Suprapubic skin (tissue), 3 donors: ENCODE data around the gene HOXB3.

Experiments used
- POLR2AphosphoS5 ChIP-seq, 3 donors: sonication (generic); formaldehyde crosslinking; IDR thresholded peaks; one replicate each; pipeline ENCODE4 v1.6.1; 2017; ENCODE audit warnings: antibody characterized with exemption in 3 of 3
- TF ChIP-seq, protein P1 (sequence below), 2 donors: fragments of 200-600 bp in 1 of 2; fragments of 450-650 bp in 1 of 2; sonication (generic) in 1 of 2; IDR thresholded peaks; one replicate each; pipeline ENCODE4 v1.5.1; 2016 to 2019; ENCODE audit warnings: antibody characterized with exemption in 2 of 2, mild to moderate bottlenecking in 1 of 2, moderate library complexity in 1 of 2

DNA sequence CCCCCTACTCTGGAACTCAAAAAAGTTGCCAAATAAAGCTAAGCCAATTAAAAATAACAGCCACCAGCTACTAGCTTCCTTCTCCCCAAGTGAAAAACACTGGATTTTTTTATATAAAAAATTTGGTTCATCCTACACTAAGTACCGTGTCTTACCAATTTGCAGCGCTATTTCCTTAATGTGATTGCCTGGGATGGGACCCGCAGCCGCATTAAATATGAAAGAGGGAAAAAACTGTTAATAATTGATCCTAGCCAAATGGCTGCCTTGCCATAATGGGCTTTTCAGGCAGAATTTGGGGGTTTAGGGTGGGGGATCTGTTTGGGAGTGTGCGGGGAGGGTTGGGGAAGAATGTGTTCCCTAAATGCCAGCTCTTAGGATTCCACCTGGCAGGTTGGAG, 34.1 kb upstream of the HOXB3 start:
- TF ChIP-seq, protein P1, sequence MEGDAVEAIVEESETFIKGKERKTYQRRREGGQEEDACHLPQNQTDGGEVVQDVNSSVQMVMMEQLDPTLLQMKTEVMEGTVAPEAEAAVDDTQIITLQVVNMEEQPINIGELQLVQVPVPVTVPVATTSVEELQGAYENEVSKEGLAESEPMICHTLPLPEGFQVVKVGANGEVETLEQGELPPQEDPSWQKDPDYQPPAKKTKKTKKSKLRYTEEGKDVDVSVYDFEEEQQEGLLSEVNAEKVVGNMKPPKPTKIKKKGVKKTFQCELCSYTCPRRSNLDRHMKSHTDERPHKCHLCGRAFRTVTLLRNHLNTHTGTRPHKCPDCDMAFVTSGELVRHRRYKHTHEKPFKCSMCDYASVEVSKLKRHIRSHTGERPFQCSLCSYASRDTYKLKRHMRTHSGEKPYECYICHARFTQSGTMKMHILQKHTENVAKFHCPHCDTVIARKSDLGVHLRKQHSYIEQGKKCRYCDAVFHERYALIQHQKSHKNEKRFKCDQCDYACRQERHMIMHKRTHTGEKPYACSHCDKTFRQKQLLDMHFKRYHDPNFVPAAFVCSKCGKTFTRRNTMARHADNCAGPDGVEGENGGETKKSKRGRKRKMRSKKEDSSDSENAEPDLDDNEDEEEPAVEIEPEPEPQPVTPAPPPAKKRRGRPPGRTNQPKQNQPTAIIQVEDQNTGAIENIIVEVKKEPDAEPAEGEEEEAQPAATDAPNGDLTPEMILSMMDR (IDR thresholded peaks at IDR 0.05) = no peak
- TF ChIP-seq POLR2AphosphoS5 (IDR thresholded peaks at IDR 0.05) = no peak
